Mucosa of descending colon (tissue), 3 donors: ENCODE results near the gene FAM53B. TPM values are rescaled to one million over a fixed set of nuclear protein-coding genes. Genes with fewer than 3 reads are reported as not detected.

Experiments used
- ATAC-seq: fragments of 200-7000 bp; cut with Tn5 transposase; one replicate; pipeline ENCODE4 v1.9.1; 2020; ENCODE audit warnings: mild to moderate bottlenecking, moderate library complexity
- DNase-seq, 3 donors: peaks; one replicate each; pipeline ENCODE4 v3.0.0-alpha.2; 2020
- H3K36me3 ChIP-seq: fragments of 200-600 bp; one replicate; pipeline ENCODE4 v1.8.0; 2021; ENCODE audit warnings: low read depth, mild to moderate bottlenecking
- H3K4me1 ChIP-seq: fragments of 200-600 bp; one replicate; pipeline ENCODE4 v1.8.0; 2021; ENCODE audit warnings: low read depth, mild to moderate bottlenecking
- H3K4me3 ChIP-seq: fragments of 200-600 bp; one replicate; pipeline ENCODE4 v1.8.0; 2021; ENCODE audit warnings: mild to moderate bottlenecking
- H3K9me3 ChIP-seq: fragments of 200-600 bp; one replicate; pipeline ENCODE4 v1.8.0; 2021; ENCODE audit warnings: mild to moderate bottlenecking
- CTCF ChIP-seq: fragments of 200-600 bp; IDR thresholded peaks from one replicate; pipeline ENCODE4 v1.8.0; 2022; ENCODE audit warnings: antibody characterized with exemption, mild to moderate bottlenecking
- intact Hi-C, 2 donors: fragments of 100-400 bp; cut with DNase I in 1 of 2; cut with micrococcal nuclease in 1 of 2; formaldehyde crosslinking; loops; one replicate each; pipeline versions ENCODE4 v1.11.0 to v1.11.1; 2022; cut with DNase I, micrococcal nuclease
- total RNA-seq, 3 donors: library from RNA; stranded (reverse); fragmentation: NEBNext Ultra II Directional in 2 of 3; extraction: Animal tissue kit (Norgen Biotek cat#: 25700) in 2 of 3; gene quantifications; one replicate each; pipeline versions ENCODE4 v1.2.1 to v1.2.4, GENCODE V29; 2021 to 2023
- donor health status: DM: no; HTN: no; CAD: no; lungs with moderate emphysema.
- donor health status: DM: no; HTN: no; CAD: no.
- donor health status: DM: no; HTN: yes; CAD: no.

Gene FAM53B
- total RNA-seq, 3 donors from 2014 or later, result 37.2 to 48.0 (median 44.2) TPM

GRCh38 chr10:124607693-124608092 lies 136.5 kb downstream of the FAM53B start:
- Histone ChIP-seq H3K9me3 (no peaks in the 10 kb centered on the region), H3K36me3 (no peaks in the 10 kb centered on the region), H3K4me1 (no peaks in the 10 kb centered on the region), H3K4me3 (no peak overlapping the region)
- DNase-seq (no peak), ATAC-seq (no peak)
- no peak for TF ChIP-seq CTCF
- intact Hi-C loops, result no loop called here

- TF ChIP-seq CTCF, result no peak
- intact Hi-C loops, result no loop called here
- DNase-seq (no peak), ATAC-seq (no peak)
- no peaks in the 10 kb centered on the region for H3K4me1 ChIP-seq
- H3K4me3 ChIP-seq, result no peak overlapping the region
- no peaks in the 10 kb centered on the region for H3K9me3 ChIP-seq
- H3K36me3 ChIP-seq, result no peaks in the 10 kb centered on the region
Observed at GRCh38 chr10:124606822-124607221, 137.4 kb downstream of the FAM53B start.

GRCh38 chr10:124605856-124606812 lies 138.0 kb downstream of the FAM53B start:
- ATAC-seq, result no peak
- H3K9me3 ChIP-seq, result no peaks in the 10 kb centered on the region
- no peaks in the 10 kb centered on the region for H3K36me3 ChIP-seq
- no peak overlapping the region for H3K4me3 ChIP-seq
- TF ChIP-seq CTCF, result no peak
- peak in 2 of 3 donors; percentile 17 to 41 for DNase-seq
- H3K4me1 ChIP-seq, result no peaks in the 10 kb centered on the region
- intact Hi-C loops, result no loop called here

- ATAC-seq (no peak), DNase-seq (peak in 2 of 3 donors; percentile 12 to 25)
- Histone ChIP-seq H3K9me3 (no peaks in the 10 kb centered on the region), H3K36me3 (no peaks in the 10 kb centered on the region), H3K4me3 (no peak overlapping the region), H3K4me1 (no peaks in the 10 kb centered on the region)
- intact Hi-C loops, result no loop called here
- no peak for TF ChIP-seq CTCF
Observed at GRCh38 chr10:124605481-124605855, 138.7 kb downstream of the FAM53B start.

GRCh38 chr10:124605001-124605370 lies 139.2 kb downstream of the FAM53B start:
- Histone ChIP-seq H3K36me3 (no peaks in the 10 kb centered on the region), H3K4me1 (no peaks in the 10 kb centered on the region), H3K4me3 (no peak overlapping the region), H3K9me3 (no peaks in the 10 kb centered on the region)
- ATAC-seq (no peak), DNase-seq (peak in 1 of 3 donors; percentile 20)
- intact Hi-C loops, result no loop called here
- no peak for TF ChIP-seq CTCF
